Breast epithelium (tissue), 4 donors: ENCODE data around the gene HSD17B4. TPM values are rescaled to one million over a fixed set of nuclear protein-coding genes. Genes with fewer than 3 reads are reported as not detected.

ENCODE experiments used
- DNase-seq, 2 donors: peaks; one replicate each; pipeline ENCODE4 v3.0.0-alpha.2; 2019; ENCODE audit warnings: low spot score in 2 of 2
- H3K27ac ChIP-seq, 2 donors: fragments of 200-600 bp; sonication (generic) in 1 of 2; one replicate each; pipeline ENCODE4 v1.5.1; 2016 to 2019; ENCODE audit warnings: mild to moderate bottlenecking in 1 of 2
- H3K27me3 ChIP-seq, 2 donors: fragments of 200-600 bp; sonication (generic) in 1 of 2; one replicate each; pipeline versions ENCODE4 v1.5.1 to v1.6.0; 2017 to 2019; ENCODE audit warnings: control low read depth in 1 of 2, mild to moderate bottlenecking in 1 of 2
- H3K36me3 ChIP-seq: fragments of 200-600 bp; one replicate; pipeline ENCODE4 v1.5.1; 2019
- H3K4me1 ChIP-seq, 2 donors: fragments of 200-600 bp; sonication (generic); one replicate each; pipeline ENCODE4 v1.5.1; 2016 to 2019; ENCODE audit warnings: control low read depth in 1 of 2
- H3K4me3 ChIP-seq, 3 donors: fragments of 200-600 bp; sonication (generic); 1 replicate in 2 of 3; 2 replicates in 1 of 3; pipeline ENCODE4 v1.5.1; 2016 to 2019; ENCODE audit warnings: mild to moderate bottlenecking in 3 of 3, moderate library complexity in 2 of 3
- H3K9me3 ChIP-seq, 2 donors: fragments of 200-600 bp; sonication (generic) in 1 of 2; one replicate each; pipeline ENCODE4 v1.5.1; 2016 to 2019; ENCODE audit warnings: control low read depth in 1 of 2
- CTCF ChIP-seq, 3 donors: fragments of 450-650 bp; IDR thresholded peaks; one replicate each; pipeline ENCODE4 v1.5.1; 2016 to 2017; ENCODE audit warnings: antibody characterized with exemption in 3 of 3, mild to moderate bottlenecking in 3 of 3, moderate library complexity in 3 of 3
- POLR2A ChIP-seq: fragments of 450-650 bp; IDR thresholded peaks from one replicate; pipeline ENCODE4 v1.6.1; 2016; ENCODE audit warnings: antibody characterized with exemption, mild to moderate bottlenecking, moderate library complexity
- POLR2AphosphoS5 ChIP-seq, 3 donors: sonication (generic); formaldehyde crosslinking; IDR thresholded peaks; one replicate each; pipeline ENCODE4 v1.6.1; 2017; ENCODE audit warnings: antibody characterized with exemption in 3 of 3
- intact Hi-C: fragments of 100-400 bp; cut with DNase I; formaldehyde crosslinking; loops from one replicate; pipeline ENCODE4 v1.15.1; 2023; ENCODE audit warnings: low total_unique reads
- total RNA-seq, 3 donors: library from RNA; depleted of rRNA; stranded (reverse); fragments of >200 nt; gene quantifications; one replicate each; pipeline ENCODE4 v1.1.0, GENCODE V29; 2016

Gene HSD17B4
- total RNA-seq, 3 donors from 2014 or later = 173 to 360 (median 265) TPM

GRCh38 chr5:119522841-119523240 is 70.5 kb downstream of the HSD17B4 start:
- peaks cover 11% of the 10 kb centered on the region for H3K36me3 ChIP-seq
- no peaks in the 10 kb centered on the region for H3K27me3 ChIP-seq
- H3K9me3 ChIP-seq = peaks cover 0 to 7% of the 10 kb centered on the region in 2 donors
- no peak overlapping the region for H3K27ac ChIP-seq
- DNase-seq = no peak
- intact Hi-C loops = no loop called here
- no peak for TF ChIP-seq POLR2A
- TF ChIP-seq CTCF (IDR thresholded peaks at IDR 0.05) = no peak
- no peak for TF ChIP-seq POLR2AphosphoS5 (IDR thresholded peaks at IDR 0.05)
- no peaks in the 10 kb centered on the region for H3K4me1 ChIP-seq
- no peak overlapping the region for H3K4me3 ChIP-seq

- TF ChIP-seq CTCF (IDR thresholded peaks at IDR 0.05) (no peak), POLR2AphosphoS5 (IDR thresholded peaks at IDR 0.05) (no peak), POLR2A (no peak)
- Histone ChIP-seq H3K9me3 (peaks cover 0 to 7% of the 10 kb centered on the region in 2 donors), H3K4me3 (no peak overlapping the region), H3K27ac (no peak overlapping the region), H3K4me1 (no peaks in the 10 kb centered on the region), H3K27me3 (no peaks in the 10 kb centered on the region), H3K36me3 (peaks cover 11% of the 10 kb centered on the region)
- DNase-seq = no peak
- intact Hi-C loops = no loop called here
These were observed 72.2 kb downstream of the HSD17B4 start for GRCh38 chr5:119524485-119524884.

- H3K27me3 ChIP-seq = no peaks in the 10 kb centered on the region
- no peaks in the 10 kb centered on the region for H3K4me1 ChIP-seq
- intact Hi-C loops = no loop called here
- H3K9me3 ChIP-seq = no peaks in the 10 kb centered on the region
- peaks cover 9% of the 10 kb centered on the region for H3K36me3 ChIP-seq
- H3K4me3 ChIP-seq = no peak overlapping the region
- DNase-seq = no peak
- no peak for TF ChIP-seq POLR2A
- TF ChIP-seq CTCF (IDR thresholded peaks at IDR 0.05) = no peak
- TF ChIP-seq POLR2AphosphoS5 (IDR thresholded peaks at IDR 0.05) = no peak
- H3K27ac ChIP-seq = no peak overlapping the region
These were observed 75.1 kb downstream of the HSD17B4 start for GRCh38 chr5:119527351-119527750.

GRCh38 chr5:119529811-119530210 is 77.5 kb downstream of the HSD17B4 start:
- TF ChIP-seq POLR2A (no peak), CTCF (IDR thresholded peaks at IDR 0.05) (no peak), POLR2AphosphoS5 (IDR thresholded peaks at IDR 0.05) (no peak)

GRCh38 chr5:119532637-119533036 is 80.3 kb downstream of the HSD17B4 start:
- peaks cover 9% of the 10 kb centered on the region for H3K36me3 ChIP-seq

More at GRCh38 chr5:119529811-119530210, 77.5 kb downstream of the HSD17B4 start:
- DNase-seq = no peak
- H3K27ac ChIP-seq = no peak overlapping the region
- intact Hi-C loops = loop anchor here (5.0 kb wide), 1 partner anchor 1732 kb away; no protein-coding TSS in a partner anchor
- H3K27me3 ChIP-seq = no peaks in the 10 kb centered on the region
- no peak overlapping the region for H3K4me3 ChIP-seq
- peaks cover 9% of the 10 kb centered on the region for H3K36me3 ChIP-seq
- H3K9me3 ChIP-seq = no peaks in the 10 kb centered on the region
- no peaks in the 10 kb centered on the region for H3K4me1 ChIP-seq

More at GRCh38 chr5:119532637-119533036, 80.3 kb downstream of the HSD17B4 start:
- Histone ChIP-seq H3K27me3 (no peaks in the 10 kb centered on the region), H3K27ac (no peak overlapping the region), H3K9me3 (no peaks in the 10 kb centered on the region), H3K4me3 (no peak overlapping the region), H3K4me1 (no peaks in the 10 kb centered on the region)
- intact Hi-C loops = loop anchor here (5.0 kb wide), 1 partner anchor 1730 kb away; no protein-coding TSS in a partner anchor
- TF ChIP-seq POLR2AphosphoS5 (IDR thresholded peaks at IDR 0.05) (no peak), CTCF (IDR thresholded peaks at IDR 0.05) (no peak), POLR2A (no peak)
- DNase-seq = no peak
